Muscle layer of duodenum (tissue), 2 donors: ENCODE data around the gene OR14A2.
"Not testable (repeated sequence)": the region's sequence is repeated elsewhere in the genome, so short reads cannot be mapped to it uniquely, and the experiment has no call there.

Experiments used
- H3K27ac ChIP-seq: one replicate; pipeline ENCODE4 v1.7.0; 2013; ENCODE audit warnings: mild to moderate bottlenecking, low read length
- H3K27me3 ChIP-seq: one replicate; pipeline ENCODE4 v1.7.0; 2013; ENCODE audit warnings: low read depth, mild to moderate bottlenecking, control low read depth, low read length
- H3K36me3 ChIP-seq, 2 donors: one replicate each; pipeline ENCODE4 v1.7.0; 2013; ENCODE audit warnings: low read length in 2 of 2, control low read depth in 1 of 2, mild to moderate bottlenecking in 1 of 2; ENCODE audit not compliant: insufficient read depth in 2 of 2, control insufficient read depth in 1 of 2
- H3K4me1 ChIP-seq, 2 donors: one replicate each; pipeline ENCODE4 v1.7.0; 2013; ENCODE audit warnings: low read length in 2 of 2, mild to moderate bottlenecking in 2 of 2, control low read depth in 1 of 2, moderate library complexity in 1 of 2; ENCODE audit not compliant: insufficient read depth in 2 of 2, control insufficient read depth in 1 of 2
- H3K4me3 ChIP-seq, 2 donors: one replicate each; pipeline ENCODE4 v1.7.0; 2013; ENCODE audit warnings: low read length in 2 of 2, low read depth in 1 of 2, mild to moderate bottlenecking in 1 of 2
- H3K9me3 ChIP-seq, 2 donors: one replicate each; pipeline ENCODE4 v1.7.0; 2013; ENCODE audit warnings: low read length in 2 of 2, control low read depth in 1 of 2, mild to moderate bottlenecking in 1 of 2; ENCODE audit not compliant: control insufficient read depth in 1 of 2
- donor health status: healthy.

OR14A2 gene

GRCh38 chr1:247748041-247748440, at the start of gene OR14A2:
TSS of gene OR14A2 (minus strand) at chr1:247748141.
- no peaks in the 10 kb centered on the region for H3K36me3 ChIP-seq
- peaks cover 0 to 12% of the 10 kb centered on the region in 2 donors for H3K9me3 ChIP-seq
- no peaks in the 10 kb centered on the region for H3K4me1 ChIP-seq
- H3K27me3 ChIP-seq, result no peaks in the 10 kb centered on the region
- H3K4me3 ChIP-seq, result no peak within 1 kb of the TSS
- H3K27ac ChIP-seq, result no peak within 1 kb of the TSS

- Histone ChIP-seq H3K27ac (no peak overlapping the region), H3K4me3 (no peak overlapping the region), H3K9me3 (no peaks in the 10 kb centered on the region), H3K27me3 (no peaks in the 10 kb centered on the region), H3K36me3 (no peaks in the 10 kb centered on the region), H3K4me1 (no peaks in the 10 kb centered on the region)
Observed at GRCh38 chr1:247797518-247797917, 49.6 kb upstream of the OR14A2 start.

- no peak overlapping the region for H3K4me3 ChIP-seq
- H3K36me3 ChIP-seq, result no peaks in the 10 kb centered on the region
- H3K4me1 ChIP-seq, result no peaks in the 10 kb centered on the region
- no peaks in the 10 kb centered on the region for H3K27me3 ChIP-seq
- H3K27ac ChIP-seq, result no peak overlapping the region
- peaks cover 0 to 2% of the 10 kb centered on the region in 2 donors for H3K9me3 ChIP-seq
Observed at GRCh38 chr1:247769603-247770002, 21.7 kb upstream of the OR14A2 start.

GRCh38 chr1:247760456-247760855, 12.5 kb upstream of the OR14A2 start, which contains the start of gene OR1C1:
TSS of gene OR1C1 (minus strand) at chr1:247760556. CDS start at chr1:247758406, 2,150 bp downstream.
- no peaks in the 10 kb centered on the region for H3K27me3 ChIP-seq
- H3K4me3 ChIP-seq, result no peak within 1 kb of the TSS
- no peaks in the 10 kb centered on the region for H3K36me3 ChIP-seq
- no peak within 1 kb of the TSS for H3K27ac ChIP-seq
- H3K4me1 ChIP-seq, result no peaks in the 10 kb centered on the region
- H3K9me3 ChIP-seq, result no peaks in the 10 kb centered on the region

GRCh38 chr1:247754311-247754710, 6.4 kb upstream of the OR14A2 start:
- H3K9me3 ChIP-seq, result peaks cover 0 to 12% of the 10 kb centered on the region in 2 donors
- H3K27me3 ChIP-seq, H3K27ac ChIP-seq, H3K4me1 ChIP-seq, H3K4me3 ChIP-seq, H3K36me3 ChIP-seq: not testable (repeated sequence)

GRCh38 chr1:247749870-247750269, 1.9 kb upstream of the OR14A2 start:
- Histone ChIP-seq H3K4me3 (no peak overlapping the region), H3K4me1 (no peaks in the 10 kb centered on the region), H3K36me3 (no peaks in the 10 kb centered on the region), H3K27ac (no peak overlapping the region), H3K9me3 (peaks cover 0 to 12% of the 10 kb centered on the region in 2 donors), H3K27me3 (no peaks in the 10 kb centered on the region)

GRCh38 chr1:247747616-247748015, 325 bp downstream of the OR14A2 start:
- Histone ChIP-seq H3K4me3 (no peak overlapping the region), H3K4me1 (no peaks in the 10 kb centered on the region), H3K9me3 (peaks cover 0 to 12% of the 10 kb centered on the region in 2 donors), H3K27me3 (no peaks in the 10 kb centered on the region), H3K27ac (no peak overlapping the region), H3K36me3 (no peaks in the 10 kb centered on the region)

- H3K27me3 ChIP-seq, result no peaks in the 10 kb centered on the region
- peaks cover 0 to 12% of the 10 kb centered on the region in 2 donors for H3K9me3 ChIP-seq
- H3K4me1 ChIP-seq, result no peaks in the 10 kb centered on the region
- H3K27ac ChIP-seq, result no peak overlapping the region
- H3K36me3 ChIP-seq, result no peaks in the 10 kb centered on the region
- no peak overlapping the region for H3K4me3 ChIP-seq
Observed at GRCh38 chr1:247746391-247746935, 1.5 kb downstream of the OR14A2 start.

- H3K9me3 ChIP-seq, H3K27me3 ChIP-seq, H3K4me3 ChIP-seq, H3K27ac ChIP-seq, H3K36me3 ChIP-seq, H3K4me1 ChIP-seq: not testable (repeated sequence)
Observed at GRCh38 chr1:247742215-247742760, 5.7 kb downstream of the OR14A2 start.

- no peak overlapping the region for H3K4me3 ChIP-seq
- H3K27me3 ChIP-seq, result no peaks in the 10 kb centered on the region
- H3K9me3 ChIP-seq, result no peaks in the 10 kb centered on the region
- H3K36me3 ChIP-seq, result no peaks in the 10 kb centered on the region
- H3K4me1 ChIP-seq, result no peaks in the 10 kb centered on the region
- H3K27ac ChIP-seq, result no peak overlapping the region
Observed at GRCh38 chr1:247741756-247742155, 6.2 kb downstream of the OR14A2 start.

GRCh38 chr1:247740721-247741120, 7.2 kb downstream of the OR14A2 start:
- no peaks in the 10 kb centered on the region for H3K27me3 ChIP-seq
- H3K4me3 ChIP-seq, result no peak overlapping the region
- H3K4me1 ChIP-seq, result no peaks in the 10 kb centered on the region
- H3K9me3 ChIP-seq, result no peaks in the 10 kb centered on the region
- no peak overlapping the region for H3K27ac ChIP-seq
- no peaks in the 10 kb centered on the region for H3K36me3 ChIP-seq

GRCh38 chr1:247738315-247738714, 9.6 kb downstream of the OR14A2 start, which contains the start of gene OR14K1:
TSS of gene OR14K1 (plus strand) at chr1:247738615. CDS start at chr1:247738615, 0 bp downstream.
- no peaks in the 10 kb centered on the region for H3K4me1 ChIP-seq
- H3K9me3 ChIP-seq, result no peaks in the 10 kb centered on the region
- no peaks in the 10 kb centered on the region for H3K27me3 ChIP-seq
- no peak within 1 kb of the TSS for H3K4me3 ChIP-seq
- H3K27ac ChIP-seq, result no peak within 1 kb of the TSS
- no peaks in the 10 kb centered on the region for H3K36me3 ChIP-seq
